Right kidney (tissue), 9 donors: Measurements from ENCODE around the gene TRIM49C.
"Not testable (repeated sequence)": the region's sequence is repeated elsewhere in the genome, so short reads cannot be mapped to it uniquely, and the experiment has no call there.

Experiments used
- DNase-seq: peaks from one replicate; pipeline ENCODE4 v3.0.0-alpha.2; 2016
- long read RNA-seq, 8 donors: transcript quantifications; one replicate each; lab custom pipeline, GENCODE V29; 2026

Gene TRIM49C
- long read RNA-seq, donor 1: 0 reads
- long read RNA-seq, donor 2: 0 reads
- long read RNA-seq, donor 3: 0 reads
- long read RNA-seq, donor 4: 0 reads
- long read RNA-seq, donor 5: 0 reads
- long read RNA-seq, donor 6: 0 reads
- long read RNA-seq, donor 7: 0 reads
- long read RNA-seq, donor 8: 0 reads

- not testable (repeated sequence) for DNase-seq
Measured at GRCh38 chr11:90030806-90031205, at the start of gene TRIM49C. Gene TRIM49C (plus strand): TSS chr11:90031106. CDS start chr11:90035212, 4,106 bp downstream.

- DNase-seq: not testable (repeated sequence)
Measured at GRCh38 chr11:90024184-90024583, 6.7 kb upstream of the TRIM49C start.

GRCh38 chr11:90051591-90052209 lies 20.8 kb downstream of the TRIM49C start:
- DNase-seq: not testable (repeated sequence)

GRCh38 chr11:90052311-90052710 lies 21.4 kb downstream of the TRIM49C start:
- DNase-seq: not testable (repeated sequence)

GRCh38 chr11:90053545-90053944 lies 22.6 kb downstream of the TRIM49C start:
- DNase-seq: not testable (repeated sequence)

- DNase-seq: not testable (repeated sequence)
Measured at GRCh38 chr11:90085650-90086049, 54.7 kb downstream of the TRIM49C start, which contains the start of gene UBTFL1. Gene UBTFL1 (plus strand): TSS chr11:90085950. CDS start chr11:90085950, 0 bp downstream.

- DNase-seq: not testable (repeated sequence)
Measured at GRCh38 chr11:90088731-90089130, 57.8 kb downstream of the TRIM49C start.
